ENCODE data around the gene SOX6.

SOX6 gene

GRCh38 chr11:16158426-16158994 is 197.8 kb downstream of the SOX6 start:
- no peaks in the 10 kb centered on the region for H3K9me3 Mint-ChIP-seq
- no peaks in the 10 kb centered on the region for H3K27me3 Mint-ChIP-seq (ENCODE audit: low read depth)
- peaks cover 6% of the 10 kb centered on the region for H3K36me3 Mint-ChIP-seq (ENCODE audit: low read depth)
- H3K4me3 Mint-ChIP-seq: no peak overlapping the region
- H3K4me1 Mint-ChIP-seq: no peaks in the 10 kb centered on the region
- no peak for TF ChIP-seq CTCF (IDR thresholded peaks at IDR 0.05; ENCODE audit: unreplicated experiment in 3 of 3)
- H3K27ac Mint-ChIP-seq: no peak overlapping the region

GRCh38 chr11:16157327-16157726 is 199.0 kb downstream of the SOX6 start:
- H3K27me3 Mint-ChIP-seq (ENCODE audit: low read depth): no peaks in the 10 kb centered on the region
- H3K4me3 Mint-ChIP-seq: no peak overlapping the region
- no peaks in the 10 kb centered on the region for H3K36me3 Mint-ChIP-seq (ENCODE audit: low read depth)
- no peak overlapping the region for H3K27ac Mint-ChIP-seq
- H3K4me1 Mint-ChIP-seq: peaks cover under 1% of the 10 kb centered on the region
- no peak for TF ChIP-seq CTCF (IDR thresholded peaks at IDR 0.05; ENCODE audit: unreplicated experiment in 3 of 3)
- H3K9me3 Mint-ChIP-seq: no peaks in the 10 kb centered on the region

GRCh38 chr11:16155448-16155847 is 200.9 kb downstream of the SOX6 start:
- H3K27me3 Mint-ChIP-seq (ENCODE audit: low read depth): no peaks in the 10 kb centered on the region
- H3K36me3 Mint-ChIP-seq (ENCODE audit: low read depth): no peaks in the 10 kb centered on the region
- no peak overlapping the region for H3K27ac Mint-ChIP-seq
- H3K4me3 Mint-ChIP-seq: no peak overlapping the region
- TF ChIP-seq CTCF (IDR thresholded peaks at IDR 0.05; ENCODE audit: unreplicated experiment in 3 of 3): no peak
- no peaks in the 10 kb centered on the region for H3K9me3 Mint-ChIP-seq
- peaks cover 12% of the 10 kb centered on the region for H3K4me1 Mint-ChIP-seq

GRCh38 chr11:16154715-16155396 is 201.5 kb downstream of the SOX6 start:
- H3K9me3 Mint-ChIP-seq: no peaks in the 10 kb centered on the region
- H3K4me1 Mint-ChIP-seq: peaks cover 18% of the 10 kb centered on the region
- no peaks in the 10 kb centered on the region for H3K27me3 Mint-ChIP-seq (ENCODE audit: low read depth)
- no peak overlapping the region for H3K27ac Mint-ChIP-seq
- no peaks in the 10 kb centered on the region for H3K36me3 Mint-ChIP-seq (ENCODE audit: low read depth)
- TF ChIP-seq CTCF (IDR thresholded peaks at IDR 0.05; ENCODE audit: unreplicated experiment in 3 of 3): no peak
- H3K4me3 Mint-ChIP-seq: no peak overlapping the region

- Mint-ChIP-seq H3K27ac (no peak overlapping the region), H3K27me3 (ENCODE audit: low read depth) (no peaks in the 10 kb centered on the region), H3K36me3 (ENCODE audit: low read depth) (no peaks in the 10 kb centered on the region), H3K4me1 (peaks cover 27% of the 10 kb centered on the region), H3K4me3 (no peak overlapping the region), H3K9me3 (no peaks in the 10 kb centered on the region)
- TF ChIP-seq CTCF (IDR thresholded peaks at IDR 0.05; ENCODE audit: unreplicated experiment in 3 of 3): no peak
These were observed 202.4 kb downstream of the SOX6 start for GRCh38 chr11:16153951-16154350.

- Mint-ChIP-seq H3K27ac (peak overlapping the region in 1 of 3 experiments; percentile 63), H3K27me3 (ENCODE audit: low read depth) (no peaks in the 10 kb centered on the region), H3K36me3 (ENCODE audit: low read depth) (peaks cover 5% of the 10 kb centered on the region), H3K4me1 (peaks cover 44% of the 10 kb centered on the region), H3K9me3 (peaks cover 4% of the 10 kb centered on the region), H3K4me3 (no peak overlapping the region)
- no peak for TF ChIP-seq CTCF (IDR thresholded peaks at IDR 0.05; ENCODE audit: unreplicated experiment in 3 of 3)
These were observed 205.2 kb downstream of the SOX6 start for GRCh38 chr11:16151138-16151537.
